Measurements from ENCODE around the gene RPRD1A.
"Not testable (repeated sequence)": the region's sequence is repeated elsewhere in the genome, so short reads cannot be mapped to it uniquely, and the experiment has no call there.

RPRD1A gene

GRCh38 chr18:35969676-35970075 is 97.7 kb downstream of the RPRD1A start:
- DNase-seq (ENCODE audit: low read depth, low spot score) = no peak

DNA sequence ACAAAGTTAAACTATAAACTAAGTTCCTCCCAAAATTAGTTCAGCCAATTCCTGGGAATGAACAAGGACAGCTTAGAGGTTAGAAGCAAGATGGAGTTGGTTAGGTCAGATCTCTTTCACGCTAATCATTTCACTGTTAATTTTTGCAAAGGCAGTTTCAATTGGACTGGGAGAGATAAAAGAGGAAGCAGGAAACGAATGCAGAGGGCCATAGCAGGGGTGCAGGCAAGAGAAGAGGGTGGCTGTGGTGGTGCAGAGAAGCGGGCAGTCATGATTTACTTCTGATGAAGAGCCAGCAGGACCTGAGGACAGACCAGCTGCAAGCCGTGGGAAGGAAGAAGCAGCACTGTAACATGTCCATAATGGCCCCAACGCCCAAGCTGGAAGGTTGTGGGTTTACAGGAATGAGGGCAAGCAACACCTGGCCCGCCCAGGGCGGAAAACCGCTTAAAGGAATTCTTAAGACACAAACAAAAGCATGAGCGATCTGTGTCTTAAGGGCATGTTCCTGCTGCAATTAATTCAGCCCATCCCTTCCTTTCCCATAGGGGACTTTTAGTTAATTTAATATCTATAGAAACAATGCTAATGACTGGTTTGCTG is 99.0 kb downstream of the RPRD1A start:
- no peak for DNase-seq (ENCODE audit: low read depth, low spot score)

- not testable (repeated sequence) for DNase-seq (ENCODE audit: low read depth, low spot score)
Measured at GRCh38 chr18:35967866-35968265, 99.5 kb downstream of the RPRD1A start.

GRCh38 chr18:35964319-35964718 is 103.0 kb downstream of the RPRD1A start:
- no peak for DNase-seq (ENCODE audit: low read depth, low spot score)

DNA sequence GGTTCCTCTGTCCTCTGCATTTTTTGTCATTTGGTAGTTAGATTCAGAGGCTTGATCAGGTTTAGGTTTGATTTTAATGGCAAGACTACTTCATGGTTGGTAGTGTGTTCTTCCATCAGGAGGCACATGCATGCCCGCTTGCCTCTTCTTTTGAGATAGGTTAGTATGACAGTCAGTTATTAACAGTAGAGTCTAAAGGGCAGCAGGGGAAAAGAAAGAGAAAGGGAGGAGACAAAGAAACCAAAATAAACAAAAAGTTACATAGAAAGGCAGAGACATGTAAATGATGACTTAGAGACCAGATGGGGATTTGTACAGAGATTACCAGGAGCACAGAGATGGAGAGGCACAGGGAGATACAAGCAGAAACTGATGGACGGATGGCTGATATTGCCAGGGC is 105.0 kb downstream of the RPRD1A start:
- no peak for DNase-seq (ENCODE audit: low read depth, low spot score)

DNA sequence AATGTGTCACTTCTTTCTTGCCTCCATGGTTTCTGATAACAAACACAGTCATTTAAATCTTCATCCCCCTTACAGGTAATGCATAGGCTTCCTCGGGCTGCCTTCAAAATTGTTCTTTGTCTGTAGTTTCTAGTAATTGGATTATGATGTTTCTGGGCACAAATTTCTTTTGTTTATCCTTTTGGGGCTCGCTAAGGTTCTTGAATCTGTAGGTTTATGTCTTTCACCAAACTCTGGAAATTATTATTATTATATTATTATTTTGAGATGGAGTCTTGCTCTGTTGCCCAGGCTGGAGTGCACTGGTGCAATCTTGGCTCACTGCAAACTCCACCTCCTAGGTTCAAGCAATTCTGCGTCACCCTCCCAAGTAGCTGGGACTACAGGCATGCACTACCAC is 111.1 kb downstream of the RPRD1A start:
- no peak for DNase-seq (ENCODE audit: low read depth, low spot score)

- no peak for DNase-seq (ENCODE audit: low read depth, low spot score)
Measured at GRCh38 chr18:35953688-35954087, 113.7 kb downstream of the RPRD1A start.

DNA sequence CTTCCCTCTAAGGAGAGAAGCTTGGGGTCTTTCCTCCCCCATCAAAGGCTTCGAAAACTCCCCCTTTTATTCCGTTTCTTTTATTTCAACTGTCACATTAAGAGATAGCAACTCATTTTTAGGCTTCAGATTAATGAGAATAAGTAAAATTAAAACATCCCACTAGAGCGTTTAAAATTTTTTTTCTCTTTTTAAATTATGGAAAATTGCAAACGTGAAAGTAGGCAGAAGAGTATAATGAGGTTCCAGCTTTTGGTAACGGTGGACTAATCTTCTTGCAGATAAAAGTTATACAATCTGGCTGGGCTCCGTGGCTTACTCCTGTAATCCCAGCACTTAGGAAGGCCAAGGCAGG is 116.8 kb downstream of the RPRD1A start:
- no peak for DNase-seq (ENCODE audit: low read depth, low spot score)

- DNase-seq (ENCODE audit: low read depth, low spot score) = peak; percentile 80
Measured at GRCh38 chr18:35949903-35950627, 117.3 kb downstream of the RPRD1A start.

- DNase-seq (ENCODE audit: low read depth, low spot score) = no peak
Measured at GRCh38 chr18:35949090-35949489, 118.3 kb downstream of the RPRD1A start.

- no peak for DNase-seq (ENCODE audit: low read depth, low spot score)
Measured at GRCh38 chr18:35948080-35948479, 119.3 kb downstream of the RPRD1A start.

DNA sequence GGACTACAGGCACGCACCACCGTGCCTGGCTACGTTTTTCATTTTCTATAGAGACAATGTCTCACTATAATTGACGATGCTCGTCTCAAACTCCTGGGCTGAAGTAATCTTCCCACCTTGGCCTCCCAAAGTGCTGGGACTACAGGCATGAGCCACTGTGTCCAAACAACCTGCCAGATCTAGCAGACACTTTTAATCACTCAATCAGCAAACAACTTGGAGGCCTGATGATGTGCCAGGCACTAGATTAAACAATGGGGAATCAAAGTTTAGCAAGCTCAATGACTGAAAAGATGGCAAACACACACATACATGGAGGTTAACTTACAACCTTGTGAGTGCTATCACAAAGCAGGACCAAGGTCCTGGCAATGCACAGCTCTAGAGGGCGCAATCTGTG is 124.7 kb downstream of the RPRD1A start:
- DNase-seq (ENCODE audit: low read depth, low spot score) = no peak

GRCh38 chr18:35942133-35942532 is 125.2 kb downstream of the RPRD1A start:
- DNase-seq (ENCODE audit: low read depth, low spot score) = no peak

DNA sequence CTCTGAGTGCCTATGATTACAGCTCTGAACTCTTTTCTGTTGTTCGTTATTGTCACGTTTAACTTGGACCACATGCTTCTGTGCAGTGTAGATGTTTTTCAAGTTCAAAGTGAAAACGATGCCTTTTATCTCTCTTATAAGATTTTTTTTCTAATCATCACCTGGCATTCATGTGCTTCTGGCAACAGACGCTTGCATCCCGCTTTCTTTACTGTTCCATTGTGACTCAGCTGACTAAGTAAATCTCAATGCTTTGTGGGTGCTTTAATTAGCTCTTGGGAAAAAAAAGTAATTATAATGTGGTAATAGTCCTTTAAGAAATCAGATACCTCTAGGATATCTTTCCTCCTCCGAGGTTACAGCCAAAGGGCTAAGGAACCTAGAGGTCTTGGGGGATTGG is 126.1 kb downstream of the RPRD1A start:
- no peak for DNase-seq (ENCODE audit: low read depth, low spot score)
